GM19025 (cell line): Measurements from ENCODE around the gene RALA.
"Not testable (repeated sequence)": the region's sequence is repeated elsewhere in the genome, so short reads cannot be mapped to it uniquely, and the experiment has no call there.

Experiments
- ATAC-seq: cut with Tn5 transposase; IDR thresholded peaks from one replicate; pipeline ENCODE4 v1.9.1; 2021; ENCODE audit warnings: mild to moderate bottlenecking, low read depth, moderate library complexity; ENCODE audit not compliant: unreplicated experiment

RALA gene

GRCh38 chr7:39644170-39644569 is 20.8 kb downstream of the RALA start:
- no peak for ATAC-seq

- ATAC-seq: no peak
Measured at GRCh38 chr7:39645482-39646407, 22.4 kb downstream of the RALA start.

GRCh38 chr7:39647816-39648215 is 24.4 kb downstream of the RALA start:
- no peak for ATAC-seq

- ATAC-seq: no peak
Measured at GRCh38 chr7:39650676-39651075, 27.3 kb downstream of the RALA start.

DNA sequence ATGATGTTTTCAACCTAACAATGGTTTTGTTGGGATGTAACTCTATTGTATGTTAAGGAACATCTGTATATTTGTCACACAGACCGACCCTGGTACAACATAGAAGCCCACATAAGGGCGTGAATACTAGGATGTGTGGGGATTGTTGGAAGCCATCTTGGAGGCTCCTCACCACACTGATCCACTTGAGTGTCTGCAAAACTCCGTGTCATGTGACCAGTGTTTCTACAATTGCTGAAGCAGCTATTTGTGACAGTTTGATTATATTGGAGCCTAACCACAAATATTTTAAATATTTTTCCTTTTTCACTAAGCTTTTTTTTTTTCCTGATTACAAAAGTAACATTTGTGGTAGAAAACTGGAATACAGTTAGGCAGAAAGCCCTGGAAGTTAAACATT is 27.9 kb downstream of the RALA start:
- ATAC-seq: no peak

DNA sequence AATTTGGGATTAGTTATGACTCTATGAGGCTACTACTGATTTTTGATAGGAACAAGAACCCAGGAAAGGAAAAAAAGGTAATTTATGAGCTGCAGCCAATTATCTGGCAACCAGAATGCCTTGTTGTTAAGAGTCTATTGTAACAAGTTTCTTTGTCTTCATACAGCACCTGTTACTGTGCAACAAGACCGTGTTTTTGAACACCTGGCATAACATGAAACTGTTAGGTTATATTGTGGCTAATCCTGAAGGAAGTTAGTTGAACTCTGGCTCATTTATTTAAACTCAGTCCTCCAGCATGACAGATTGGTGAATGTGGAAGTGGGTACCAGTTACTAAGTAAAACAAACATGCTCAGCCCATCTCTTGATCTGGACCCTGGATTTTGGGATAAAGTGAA is 33.0 kb downstream of the RALA start:
- no peak for ATAC-seq

DNA sequence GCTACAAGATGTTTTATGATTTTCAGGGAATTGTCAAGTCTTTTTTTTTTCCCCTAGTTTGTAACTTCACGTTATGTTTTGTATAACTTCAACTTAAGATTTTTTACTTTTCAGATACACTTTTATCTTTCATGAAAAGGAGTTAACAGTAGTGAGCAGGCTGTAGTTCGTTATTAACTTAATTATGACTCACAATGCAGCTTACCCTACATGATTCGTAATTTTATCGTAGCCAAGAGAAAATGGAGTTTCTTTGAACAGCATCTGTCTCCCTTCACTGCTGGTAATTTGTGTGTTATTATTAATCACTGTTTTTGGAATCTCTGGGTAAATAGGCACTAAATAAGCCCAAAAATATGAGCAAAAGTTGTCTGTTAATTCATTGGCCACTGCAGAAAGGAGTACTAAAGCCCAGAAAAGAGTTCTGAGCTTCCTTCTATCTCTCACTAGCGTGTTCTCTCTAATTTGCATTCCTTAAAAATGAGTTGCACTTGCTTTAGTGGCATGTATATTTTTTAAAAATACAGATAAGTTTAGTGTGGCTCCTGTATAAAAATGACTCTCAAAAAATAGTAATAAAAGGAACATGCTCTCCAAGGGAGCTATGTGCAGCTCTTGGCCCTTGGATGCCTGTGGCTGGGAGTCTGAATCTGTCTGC is 36.1 kb downstream of the RALA start:
- no peak for ATAC-seq

DNA sequence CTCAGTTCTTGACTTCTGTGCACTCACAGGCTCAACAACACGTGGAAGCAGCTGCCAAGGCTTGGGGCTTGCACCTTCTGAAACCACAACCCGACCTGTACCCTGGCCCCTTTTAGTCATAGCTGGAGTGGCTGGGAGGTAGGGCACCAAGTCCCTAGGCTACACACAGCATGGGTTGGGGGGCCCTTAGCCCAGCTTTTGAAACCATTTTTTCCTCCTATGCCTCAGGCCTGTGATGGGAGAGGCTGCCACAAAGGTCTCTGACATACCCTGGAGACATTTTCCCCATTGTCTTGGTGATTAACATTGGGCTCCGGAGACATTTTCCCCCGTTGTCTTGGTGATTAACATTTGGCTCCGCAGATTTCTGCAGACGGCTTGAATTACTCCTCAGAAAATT is 38.6 kb downstream of the RALA start:
- no peak for ATAC-seq

DNA sequence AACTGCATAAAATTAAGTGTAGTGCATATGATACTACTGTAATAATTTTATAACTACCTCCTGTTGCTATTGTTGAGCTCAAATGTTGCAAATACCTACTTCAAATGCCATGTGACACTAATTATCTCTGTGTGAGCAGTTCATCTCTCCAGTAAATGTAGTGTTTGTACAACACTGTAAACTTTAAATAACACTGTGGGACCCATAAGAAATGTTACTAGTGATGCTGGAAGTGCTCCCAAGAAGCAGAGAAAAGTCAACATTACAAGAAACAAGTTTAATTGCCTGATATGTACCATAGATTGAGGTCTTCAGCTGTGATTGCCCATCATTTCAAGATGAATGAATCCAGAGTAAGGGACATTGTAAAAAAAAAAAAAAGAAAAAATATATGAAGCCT is 39.9 kb downstream of the RALA start:
- no peak for ATAC-seq

GRCh38 chr7:39664057-39664456 is 40.7 kb downstream of the RALA start:
- no peak for ATAC-seq

DNA sequence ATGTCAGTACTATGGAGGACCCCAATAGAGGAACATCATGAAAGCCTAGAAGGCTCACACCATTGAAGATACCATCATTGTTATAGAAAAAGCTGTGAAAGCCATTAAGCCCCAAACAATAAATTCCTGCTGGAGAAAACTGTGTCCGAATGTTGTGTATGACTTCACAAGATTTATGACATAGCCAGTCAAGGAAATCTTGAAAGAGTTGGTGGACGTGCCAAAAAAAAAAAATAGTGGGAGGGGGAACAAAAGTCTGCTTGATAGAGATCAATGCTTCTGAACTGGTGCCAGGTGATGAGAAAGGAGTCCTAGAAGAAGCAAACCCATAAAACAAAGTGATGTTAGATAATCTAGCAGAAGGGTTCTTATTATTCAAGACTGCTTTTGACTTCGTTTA is 41.2 kb downstream of the RALA start:
- no peak for ATAC-seq

GRCh38 chr7:39666562-39666961 is 43.2 kb downstream of the RALA start:
- no peak for ATAC-seq

GRCh38 chr7:39667341-39667923 is 44.1 kb downstream of the RALA start:
- no peak for ATAC-seq

DNA sequence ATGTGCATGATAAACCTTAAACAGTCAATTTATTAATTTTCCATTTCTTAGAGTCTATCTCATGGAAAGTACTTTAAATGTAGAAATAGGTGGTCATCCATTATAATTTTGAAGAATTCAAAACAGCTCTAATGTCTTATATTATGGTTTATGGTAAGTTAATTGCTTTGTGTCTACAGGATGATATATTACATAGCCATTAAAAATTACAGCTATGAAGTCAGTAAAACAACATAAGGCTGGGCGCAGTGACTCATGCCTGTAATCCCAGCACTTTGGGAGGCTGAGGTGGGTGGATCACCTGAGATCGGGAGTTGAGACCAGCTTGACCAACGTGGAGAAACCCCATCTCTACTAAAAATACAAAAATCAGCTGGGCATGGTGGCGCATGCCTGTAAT is 44.9 kb downstream of the RALA start:
- not testable (repeated sequence) for ATAC-seq

GRCh38 chr7:39670052-39670451 is 46.7 kb downstream of the RALA start:
- ATAC-seq: no peak

DNA sequence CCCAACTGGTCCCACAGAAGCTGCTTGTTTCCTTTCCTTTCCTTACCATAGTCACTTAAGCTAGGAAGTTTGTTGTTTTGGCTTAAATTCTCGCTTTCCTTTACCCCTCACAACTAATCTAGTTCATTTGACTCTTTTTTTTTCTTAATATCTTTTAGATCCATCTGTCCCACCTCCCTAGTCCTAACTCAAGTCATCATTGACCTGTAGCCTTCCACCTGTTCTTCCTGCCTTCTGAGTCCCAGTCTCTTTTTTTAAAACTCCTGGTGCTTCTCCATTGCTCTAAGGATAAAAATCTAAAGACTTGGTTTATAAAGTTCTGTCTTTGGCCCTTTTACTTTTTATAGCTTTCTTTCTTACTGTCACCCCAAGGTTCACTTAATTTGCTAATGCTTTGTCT is 47.6 kb downstream of the RALA start:
- no peak for ATAC-seq

DNA sequence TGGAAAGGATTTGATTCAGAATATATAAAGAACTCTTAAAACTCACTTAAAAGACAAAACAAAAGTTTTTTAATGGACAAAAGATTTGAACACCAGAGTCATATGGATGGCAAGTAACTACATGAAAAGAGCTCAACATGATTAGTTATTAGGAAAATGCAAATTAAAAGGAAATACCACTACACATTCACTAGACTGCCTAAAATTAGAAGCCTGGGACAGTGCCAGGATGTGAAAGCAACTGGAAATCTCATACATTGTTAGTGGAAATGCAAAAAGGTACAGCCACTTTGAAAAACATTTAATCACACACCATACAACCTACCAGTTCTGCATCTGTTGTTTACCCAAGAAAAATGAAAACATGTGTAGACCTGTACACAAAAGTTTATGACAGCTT is 48.8 kb downstream of the RALA start:
- no peak for ATAC-seq

GRCh38 chr7:39673868-39674267 is 50.5 kb downstream of the RALA start:
- no peak for ATAC-seq

DNA sequence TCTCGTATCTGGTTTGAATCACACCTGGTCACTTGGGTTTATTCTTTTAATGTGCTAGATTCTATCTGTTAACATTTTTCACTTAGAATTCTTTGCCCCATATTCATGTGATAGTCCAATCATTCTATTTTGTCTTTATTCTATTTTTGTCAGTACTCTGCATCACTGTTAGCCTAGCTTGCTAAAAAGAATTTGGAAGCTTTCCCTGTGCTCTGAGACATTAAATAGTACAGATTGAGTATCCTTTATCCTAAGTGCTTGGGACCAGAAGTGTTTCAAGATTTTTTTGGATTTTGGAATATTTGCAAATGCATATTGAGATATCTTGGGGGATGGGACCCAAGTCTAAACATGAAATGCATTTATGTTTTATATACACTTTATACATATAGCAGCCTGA is 51.0 kb downstream of the RALA start:
- ATAC-seq: no peak

DNA sequence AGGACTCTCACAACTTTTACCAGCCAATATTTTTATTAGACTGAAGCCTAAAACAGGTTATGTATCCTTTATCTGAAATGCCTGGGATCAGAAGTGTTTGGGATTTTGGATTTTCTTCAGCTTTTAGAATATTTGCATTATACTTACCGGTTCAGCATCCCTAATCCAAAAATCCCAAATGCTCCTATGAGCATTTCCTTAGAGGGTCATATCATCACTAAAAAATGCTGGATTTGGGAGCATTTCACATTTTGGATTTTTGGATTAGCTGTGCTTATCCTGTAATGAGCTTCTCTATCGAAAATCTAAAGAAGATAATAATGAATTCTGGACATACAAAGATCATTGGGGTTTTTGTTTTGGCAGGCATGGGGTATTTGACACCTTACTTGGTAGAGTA is 53.0 kb downstream of the RALA start:
- no peak for ATAC-seq

- no peak for ATAC-seq
Measured at GRCh38 chr7:39678930-39679709, 55.7 kb downstream of the RALA start.
